Thymus (tissue), 11 donors: ENCODE measurements around the gene TEKT2. TPM values are rescaled to one million over a fixed set of nuclear protein-coding genes. Genes with fewer than 3 reads are reported as not detected.
A peak's percentile ranks its signal among the peaks of the same experiment; 100 is the strongest.

Experiments
- DNase-seq, 9 donors: peaks; one replicate each; pipeline ENCODE4 v3.0.0-alpha.2; 2013; ENCODE audit warnings: low spot score in 9 of 9, low read depth in 6 of 9, missing footprints in 1 of 9
- H3K27ac ChIP-seq, 2 donors: one replicate each; pipeline ENCODE4 v1.5.1; 2013; ENCODE audit warnings: control low read depth in 1 of 2, low read depth in 1 of 2, low read length in 1 of 2, mild to moderate bottlenecking in 1 of 2, moderate library complexity in 1 of 2
- H3K27me3 ChIP-seq, 2 donors: one replicate each; pipeline ENCODE4 v1.5.1; 2013; ENCODE audit warnings: low read length in 1 of 2; ENCODE audit not compliant: control insufficient read depth in 2 of 2, insufficient read depth in 1 of 2
- H3K36me3 ChIP-seq, 2 donors: one replicate each; pipeline ENCODE4 v1.5.1; 2013; ENCODE audit warnings: low read length in 1 of 2, mild to moderate bottlenecking in 1 of 2, moderate library complexity in 1 of 2; ENCODE audit not compliant: control insufficient read depth in 2 of 2, insufficient read depth in 2 of 2
- H3K4me1 ChIP-seq, 2 donors: one replicate each; pipeline ENCODE4 v1.5.1; 2013; ENCODE audit warnings: low read length in 2 of 2; ENCODE audit not compliant: control insufficient read depth in 2 of 2, insufficient read depth in 2 of 2
- H3K4me3 ChIP-seq, 2 donors: one replicate each; pipeline ENCODE4 v1.5.1; 2013; ENCODE audit warnings: low read length in 2 of 2, control low read depth in 1 of 2, mild to moderate bottlenecking in 1 of 2
- H3K9me3 ChIP-seq, 2 donors: one replicate each; pipeline ENCODE4 v1.5.1; 2013; ENCODE audit warnings: low read length in 1 of 2, mild to moderate bottlenecking in 1 of 2; ENCODE audit not compliant: control insufficient read depth in 2 of 2, insufficient read depth in 1 of 2
- WGBS: extraction: QIAGEN DNeasy Blood & Tissue Kit; methylation state at CpG from one replicate; pipeline ENCODE4 v1.1.7; 2013; 5-methylcytosine and 5-hydroxymethylcytosine counted together
- polyA plus RNA-seq: library from polyadenylated mRNA; stranded (reverse); fragments of 200-250 nt; gene quantifications from one replicate; pipeline ENCODE4 v1.2.3, GENCODE V29; 2013
- total RNA-seq: library from RNA; stranded (reverse); fragments of 120-200 nt; gene quantifications from one replicate; pipeline ENCODE4 v1.2.4, GENCODE V29; 2013
- donor health status: healthy.

TEKT2 gene
- total and polyA plus RNA-seq, 2 donors = 1.5 to 1.8 TPM

DNA sequence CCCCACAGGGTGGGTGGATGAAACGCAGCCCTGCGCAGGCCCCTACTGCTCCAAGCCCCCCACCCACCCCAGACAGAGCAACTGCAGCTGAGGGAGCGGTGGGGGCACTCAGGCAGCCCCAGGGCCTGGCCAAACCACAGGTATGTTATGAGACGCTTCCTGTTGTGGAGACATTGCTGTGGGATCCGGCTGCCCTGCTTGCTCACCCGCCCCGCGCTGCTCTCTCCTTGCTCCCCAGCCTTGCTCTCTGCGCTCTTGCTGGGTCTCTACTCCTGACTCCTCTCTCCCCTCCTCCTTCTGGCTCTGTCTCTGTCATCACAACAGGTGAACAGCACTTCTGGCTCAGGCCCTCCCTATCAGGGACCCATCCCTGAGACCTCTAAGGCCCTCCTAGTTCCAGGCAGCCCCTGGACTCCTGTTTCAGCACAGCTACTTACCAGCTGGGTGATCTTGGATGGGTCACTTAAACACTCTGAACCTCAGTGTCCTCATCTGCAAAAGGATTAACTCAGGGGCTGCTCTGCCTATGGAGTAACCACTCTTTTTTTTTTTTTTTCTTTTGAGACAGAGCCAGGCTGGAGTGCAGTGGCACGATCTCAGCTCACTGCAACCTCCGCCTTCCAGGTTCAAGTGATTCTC, 25.3 kb downstream of the TEKT2 start:
- Histone ChIP-seq H3K27me3 (no peaks in the 10 kb centered on the region), H3K36me3 (no peaks in the 10 kb centered on the region), H3K4me3 (no peak overlapping the region), H3K27ac (peak overlapping the region; percentile 12 to 78), H3K9me3 (no peaks in the 10 kb centered on the region), H3K4me1 (peaks cover 6 to 12% of the 10 kb centered on the region in 2 donors)
- WGBS = 28% methylated on average over 11 of the region's 11 CpGs
- peak in 3 of 9 donors; percentile 31 to 70 (median 55) for DNase-seq

DNA sequence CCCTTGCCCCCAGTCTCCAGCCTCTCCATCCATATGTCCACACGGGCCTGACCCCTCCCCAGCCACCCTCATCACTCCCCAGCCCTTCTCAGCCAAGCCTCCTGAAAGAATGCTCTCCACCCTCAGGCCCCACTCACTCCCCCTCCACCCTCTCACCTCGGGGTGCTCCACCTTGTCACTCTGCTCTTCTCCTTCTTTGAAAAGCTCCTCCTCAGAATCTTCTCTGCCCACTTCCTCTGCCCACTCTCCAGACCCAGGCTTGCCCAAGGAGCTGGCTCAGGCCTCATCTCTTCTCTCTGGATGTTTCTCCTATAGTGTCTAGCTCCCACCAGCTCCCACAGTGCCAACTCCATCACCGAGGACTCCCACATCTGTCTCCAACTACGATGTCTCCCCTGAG, 27.3 kb downstream of the TEKT2 start:
- WGBS = 80% methylated on average over 4 of the region's 4 CpGs
- Histone ChIP-seq H3K4me3 (no peak overlapping the region), H3K27ac (no peak overlapping the region), H3K9me3 (no peaks in the 10 kb centered on the region), H3K27me3 (no peaks in the 10 kb centered on the region), H3K4me1 (peaks cover 6 to 12% of the 10 kb centered on the region in 2 donors), H3K36me3 (no peaks in the 10 kb centered on the region)
- DNase-seq = no peak

DNA sequence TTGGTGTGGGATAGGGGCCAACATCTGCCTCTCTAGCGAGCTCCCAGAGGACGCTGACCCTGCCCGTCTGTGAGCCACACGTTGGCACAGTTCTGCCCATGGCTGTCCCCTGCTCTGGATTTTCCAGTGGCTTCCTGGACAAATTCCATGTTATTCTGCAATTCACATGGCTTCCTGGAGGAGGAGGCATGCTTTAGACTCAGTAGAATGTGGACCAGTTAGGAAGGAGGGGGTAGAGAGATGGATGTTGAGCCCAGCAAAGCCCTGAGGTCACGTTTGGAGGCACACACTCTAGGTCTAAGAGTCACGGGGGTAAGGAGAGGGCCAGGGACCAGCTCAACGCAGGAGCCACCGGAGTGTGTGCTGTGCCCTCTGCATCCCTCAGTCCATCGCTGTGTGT, 28.9 kb downstream of the TEKT2 start:
- Histone ChIP-seq H3K4me1 (peaks cover 6 to 12% of the 10 kb centered on the region in 2 donors), H3K27me3 (no peaks in the 10 kb centered on the region), H3K9me3 (no peaks in the 10 kb centered on the region), H3K27ac (no peak overlapping the region), H3K4me3 (no peak overlapping the region), H3K36me3 (no peaks in the 10 kb centered on the region)
- DNase-seq = no peak
- 98% methylated on average over 9 of the region's 9 CpGs for WGBS

DNA sequence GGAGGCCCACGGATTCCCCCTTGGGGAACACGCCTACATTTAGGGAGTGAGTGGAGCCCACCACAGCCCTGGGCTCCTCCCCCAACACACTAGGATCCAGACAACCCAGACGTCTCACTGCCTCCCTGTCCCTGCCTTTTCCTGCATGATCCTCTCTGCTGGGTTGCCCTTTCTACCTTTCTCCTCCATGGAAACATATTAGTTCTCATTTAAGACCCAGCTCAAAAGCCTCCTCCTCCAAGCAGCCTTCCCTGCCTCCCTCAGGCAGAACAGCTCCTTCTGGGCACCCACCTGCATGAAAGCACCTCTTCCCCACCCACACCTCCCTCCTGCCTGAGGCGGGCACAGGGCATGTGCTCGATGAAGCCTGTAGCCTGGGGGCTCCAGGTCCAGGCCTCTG, 30.5 kb downstream of the TEKT2 start:
- Histone ChIP-seq H3K4me3 (no peak overlapping the region), H3K9me3 (no peaks in the 10 kb centered on the region), H3K27me3 (no peaks in the 10 kb centered on the region), H3K27ac (no peak overlapping the region), H3K4me1 (peaks cover 0 to 3% of the 10 kb centered on the region in 2 donors), H3K36me3 (no peaks in the 10 kb centered on the region)
- WGBS = 88% methylated on average over 5 of the region's 5 CpGs
- DNase-seq = no peak

DNA sequence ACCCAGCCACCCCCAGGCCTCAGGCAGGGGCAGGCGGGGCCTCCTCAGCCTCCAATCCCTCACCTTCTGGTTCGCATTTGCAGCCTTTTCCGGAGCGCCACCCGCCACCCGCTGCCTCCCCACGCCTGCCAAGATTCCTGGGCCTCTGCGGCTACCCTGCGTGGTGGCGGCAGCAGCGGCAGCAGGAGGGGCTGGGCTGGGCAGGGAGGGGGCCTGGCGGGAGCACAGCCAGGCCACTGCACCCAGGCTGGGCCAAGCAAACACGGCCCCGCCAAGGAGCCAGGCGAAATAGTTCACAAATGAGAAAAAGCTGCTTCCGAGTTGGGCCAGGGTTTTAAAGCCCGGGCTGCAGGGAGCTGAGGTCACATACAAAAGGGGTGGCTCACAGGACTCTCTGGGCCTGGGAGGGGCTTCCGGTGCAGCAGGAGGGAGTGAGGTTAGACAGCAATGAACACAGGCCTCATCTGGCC, 31.3 kb downstream of the TEKT2 start:
- H3K27ac ChIP-seq = no peak overlapping the region
- H3K4me3 ChIP-seq = no peak overlapping the region
- H3K9me3 ChIP-seq = no peaks in the 10 kb centered on the region
- WGBS = 88% methylated on average over 18 of the region's 18 CpGs
- no peaks in the 10 kb centered on the region for H3K27me3 ChIP-seq
- no peaks in the 10 kb centered on the region for H3K4me1 ChIP-seq
- DNase-seq = no peak
- no peaks in the 10 kb centered on the region for H3K36me3 ChIP-seq

DNA sequence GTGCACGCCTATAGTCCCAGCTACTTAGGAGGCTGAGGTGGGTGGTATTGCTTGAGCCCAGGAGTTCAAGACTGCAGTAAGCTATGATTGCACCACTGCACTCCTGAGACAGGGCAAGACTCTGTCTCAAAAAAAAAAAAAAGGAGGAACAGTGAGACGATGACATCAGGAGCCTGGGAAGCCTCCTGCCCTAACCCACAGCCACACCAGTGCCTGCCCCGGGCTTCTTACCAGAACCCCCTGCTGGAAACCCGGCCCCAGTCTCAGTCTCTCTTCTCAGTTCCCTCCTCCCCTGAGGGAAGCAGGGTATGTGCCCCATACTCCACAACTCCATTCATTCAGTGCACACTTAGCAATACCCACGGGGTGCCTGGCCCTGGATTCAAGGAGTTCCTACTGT, 32.0 kb downstream of the TEKT2 start:
- DNase-seq = no peak
- Histone ChIP-seq H3K4me3 (no peak overlapping the region), H3K36me3 (no peaks in the 10 kb centered on the region), H3K9me3 (no peaks in the 10 kb centered on the region), H3K27me3 (no peaks in the 10 kb centered on the region), H3K4me1 (no peaks in the 10 kb centered on the region), H3K27ac (no peak overlapping the region)
- whole genome bisulfite sequencing = 92% methylated on average over 5 of the region's 5 CpGs

DNA sequence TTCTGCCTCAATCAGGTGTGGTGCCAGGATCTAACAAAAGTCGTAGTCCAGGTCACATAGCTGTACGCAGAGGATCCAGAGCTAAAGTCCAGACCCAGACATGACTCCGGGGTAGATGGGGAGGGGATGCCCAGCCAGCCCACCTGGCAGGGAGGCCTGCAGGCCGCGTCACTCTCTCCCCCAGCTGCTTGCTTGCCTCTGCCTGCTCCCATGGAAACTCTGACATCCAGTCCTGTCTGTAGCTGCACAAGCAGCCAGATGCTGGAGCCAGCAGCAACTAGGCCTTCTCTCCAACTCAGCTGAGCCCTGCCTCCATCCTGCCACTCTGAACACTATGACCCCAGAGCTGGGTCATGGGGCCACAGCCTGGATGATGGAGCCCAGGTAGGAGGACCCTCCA, 33.0 kb downstream of the TEKT2 start:
- H3K27ac ChIP-seq = no peak overlapping the region
- peaks cover 0 to 4% of the 10 kb centered on the region in 2 donors for H3K27me3 ChIP-seq
- H3K36me3 ChIP-seq = no peaks in the 10 kb centered on the region
- WGBS = 93% methylated on average over 5 of the region's 5 CpGs
- H3K4me1 ChIP-seq = no peaks in the 10 kb centered on the region
- H3K9me3 ChIP-seq = no peaks in the 10 kb centered on the region
- H3K4me3 ChIP-seq = no peak overlapping the region
- DNase-seq = no peak

DNA sequence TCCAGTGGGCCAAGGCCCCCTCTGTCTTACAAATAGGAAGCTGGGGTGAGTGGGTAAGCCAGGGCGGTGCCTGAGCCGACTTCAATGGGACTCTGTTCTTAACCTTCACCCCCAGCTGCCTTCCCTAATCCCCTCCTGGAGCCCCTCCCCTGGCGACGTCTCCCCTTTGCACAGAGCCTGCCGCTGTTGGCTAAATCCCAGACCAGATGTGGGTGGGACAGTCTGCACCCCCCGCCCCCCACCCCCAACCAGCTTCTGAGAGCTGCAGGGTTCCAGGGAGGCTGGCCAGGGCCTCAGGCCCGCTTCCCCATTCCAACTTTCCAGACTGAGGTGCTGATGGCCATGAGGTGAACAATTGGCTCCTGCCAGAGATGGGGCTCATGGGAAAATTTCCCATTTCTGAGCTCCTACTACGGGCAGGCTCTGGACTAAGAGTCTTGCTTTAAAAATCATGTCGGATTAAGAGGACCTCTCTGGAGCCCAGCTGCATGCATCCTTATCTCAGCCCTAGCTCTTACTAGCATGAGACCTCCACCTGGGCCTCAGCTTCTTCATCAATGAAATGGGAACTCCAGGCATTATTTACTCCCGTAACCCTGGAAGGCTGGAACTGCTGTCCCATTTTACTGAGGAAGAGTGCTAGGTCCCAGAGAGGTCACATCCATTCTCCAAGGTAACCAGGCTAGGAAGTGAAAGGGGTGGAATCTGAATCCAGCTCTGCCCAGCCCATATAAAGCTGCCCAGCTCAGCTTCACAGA, 34.7 kb downstream of the TEKT2 start:
- no peaks in the 10 kb centered on the region for H3K9me3 ChIP-seq
- DNase-seq = no peak
- 95% methylated on average over 10 of the region's 10 CpGs for WGBS
- peaks cover 9 to 21% of the 10 kb centered on the region in 2 donors for H3K27me3 ChIP-seq
- no peaks in the 10 kb centered on the region for H3K36me3 ChIP-seq
- H3K4me3 ChIP-seq = no peak overlapping the region
- no peak overlapping the region for H3K27ac ChIP-seq
- H3K4me1 ChIP-seq = peaks cover 0 to 7% of the 10 kb centered on the region in 2 donors

DNA sequence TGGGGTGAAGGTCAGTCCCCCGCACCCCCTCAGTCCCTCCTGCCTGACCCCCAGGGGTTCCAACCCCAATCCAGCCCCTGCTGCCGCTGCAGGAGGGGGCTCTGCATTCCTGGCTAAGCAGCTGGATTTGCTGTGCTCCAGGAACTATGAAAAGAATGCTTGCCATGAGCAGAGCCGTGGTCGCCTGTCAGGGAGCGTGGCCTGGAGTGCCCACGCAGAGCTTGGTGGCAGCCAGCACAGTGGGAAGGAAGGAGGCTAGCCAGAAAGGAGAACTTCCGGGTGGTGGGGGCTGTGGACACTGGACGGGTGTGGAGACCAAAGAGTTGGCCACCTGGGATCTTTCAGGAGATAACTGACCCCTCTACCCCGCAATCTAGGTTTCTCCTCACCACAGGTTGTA, 35.6 kb downstream of the TEKT2 start:
- Histone ChIP-seq H3K9me3 (no peaks in the 10 kb centered on the region), H3K27ac (no peak overlapping the region), H3K4me3 (no peak overlapping the region), H3K4me1 (peaks cover 0 to 9% of the 10 kb centered on the region in 2 donors), H3K36me3 (no peaks in the 10 kb centered on the region), H3K27me3 (peaks cover 17 to 29% of the 10 kb centered on the region in 2 donors)
- 90% methylated on average over 9 of the region's 9 CpGs for WGBS
- no peak for DNase-seq
